Neuronal stem cell (in vitro differentiated cells): ENCODE data around the gene G3BP1.
"Not testable (repeated sequence)": the region's sequence is repeated elsewhere in the genome, so short reads cannot be mapped to it uniquely, and the experiment has no call there.

Experiments used
- DNase-seq: peaks from one replicate; pipeline ENCODE4 v3.0.0-alpha.2; 2013; ENCODE audit warnings: low spot score
- H2AFZ ChIP-seq: one replicate; pipeline ENCODE4 v1.6.1; 2013; ENCODE audit warnings: mild to moderate bottlenecking, low read length, inconsistent platforms
- H2AK5ac ChIP-seq: 2 replicates; pipeline ENCODE4 v1.6.1; 2013; ENCODE audit warnings: low read depth, mild to moderate bottlenecking, inconsistent platforms, low read length, moderate library complexity, mixed read lengths
- H2BK120ac ChIP-seq: 2 replicates; pipeline ENCODE4 v1.6.1; 2013; ENCODE audit warnings: low read depth, mild to moderate bottlenecking, inconsistent platforms, low read length, moderate library complexity, mixed read lengths
- H2BK12ac ChIP-seq: one replicate; pipeline ENCODE4 v1.6.1; 2013; ENCODE audit warnings: low read length, inconsistent platforms
- H2BK15ac ChIP-seq: 2 replicates; pipeline ENCODE4 v1.6.1; 2013; ENCODE audit warnings: mild to moderate bottlenecking, low read length, inconsistent platforms, mixed read lengths
- H2BK5ac ChIP-seq: one replicate; pipeline ENCODE4 v1.6.1; 2013; ENCODE audit warnings: inconsistent platforms, mild to moderate bottlenecking, low read length, moderate library complexity
- H3K14ac ChIP-seq: one replicate; pipeline ENCODE4 v1.6.1; 2013; ENCODE audit warnings: low read length, inconsistent platforms
- H3K18ac ChIP-seq: 2 replicates; pipeline ENCODE4 v1.6.1; 2013; ENCODE audit warnings: low read length, inconsistent platforms
- H3K23ac ChIP-seq: 2 replicates; pipeline ENCODE4 v1.6.1; 2013; ENCODE audit warnings: low read depth, mild to moderate bottlenecking, mixed read lengths, low read length, inconsistent platforms; ENCODE audit not compliant: poor library complexity
- H3K27ac ChIP-seq: replicated peaks from 3 replicates; pipeline ENCODE4 v1.5.1; 2013; ENCODE audit warnings: low read length, inconsistent platforms
- H3K27me3 ChIP-seq, 3 experiments: 2 replicates each; pipeline ENCODE4 v1.6.1; 2013; ENCODE audit warnings: low read length in 3 of 3, mild to moderate bottlenecking in 2 of 3, inconsistent platforms in 1 of 3, low read depth in 1 of 3, mixed read lengths in 1 of 3, moderate library complexity in 1 of 3; ENCODE audit not compliant: control insufficient read depth in 3 of 3, insufficient read depth in 3 of 3
- H3K36me3 ChIP-seq, 2 donors: replicated peaks in 1 of 2; 2 replicates each; pipeline ENCODE4 v1.6.1; 2013; ENCODE audit warnings: low read length in 2 of 2; ENCODE audit not compliant: control insufficient read depth in 2 of 2, insufficient read depth in 2 of 2
- H3K4ac ChIP-seq: 2 replicates; pipeline ENCODE4 v1.6.1; 2013; ENCODE audit warnings: inconsistent platforms, mild to moderate bottlenecking, low read length, moderate library complexity
- H3K4me1 ChIP-seq, 2 donors: 1 replicate in 1 of 2; 2 replicates in 1 of 2; pipeline ENCODE4 v1.6.1; 2013; ENCODE audit warnings: low read length in 2 of 2, low read depth in 1 of 2; ENCODE audit not compliant: control insufficient read depth in 2 of 2, insufficient read depth in 1 of 2
- H3K4me2 ChIP-seq: one replicate; pipeline ENCODE4 v1.6.1; 2013; ENCODE audit warnings: mild to moderate bottlenecking, low read length, inconsistent platforms; ENCODE audit not compliant: insufficient read depth, poor library complexity, severe bottlenecking
- H3K4me3 ChIP-seq, 2 donors: 2 replicates each; pipeline ENCODE4 v1.5.1; 2013; ENCODE audit warnings: low read length in 2 of 2, mild to moderate bottlenecking in 2 of 2, inconsistent platforms in 1 of 2, moderate library complexity in 1 of 2
- H3K79me1 ChIP-seq: one replicate; pipeline ENCODE4 v1.6.1; 2013; ENCODE audit warnings: low read depth, mild to moderate bottlenecking, inconsistent platforms, low read length, moderate library complexity
- H3K9ac ChIP-seq: one replicate; pipeline ENCODE4 v1.6.1; 2013; ENCODE audit warnings: mild to moderate bottlenecking, low read depth, low read length, inconsistent platforms; ENCODE audit not compliant: poor library complexity
- H3K9me3 ChIP-seq, 2 donors: replicated peaks in 1 of 2; 2 replicates each; pipeline versions ENCODE3 to v1.6.1; 2013; ENCODE audit warnings: low read length in 2 of 2, mild to moderate bottlenecking in 2 of 2, inconsistent platforms in 1 of 2, low read depth in 1 of 2, mixed read lengths in 1 of 2, moderate library complexity in 1 of 2; ENCODE audit not compliant: control insufficient read depth in 2 of 2, insufficient read depth in 1 of 2
- H4K8ac ChIP-seq: one replicate; pipeline ENCODE4 v1.6.1; 2013; ENCODE audit warnings: low read depth, mild to moderate bottlenecking, inconsistent platforms, low read length, moderate library complexity
- H4K91ac ChIP-seq: one replicate; pipeline ENCODE4 v1.6.1; 2013; ENCODE audit warnings: low read length, low read depth, mild to moderate bottlenecking, inconsistent platforms; ENCODE audit not compliant: poor library complexity
- WGBS, 2 donors: extraction: QIAGEN DNeasy Blood & Tissue Kit; methylation state at CpG; one replicate each; pipeline ENCODE4 v1.1.7; 2013; ENCODE audit warnings: missing lambda C conversion rate in 2 of 2, mixed read lengths in 1 of 2; ENCODE audit not compliant: insufficient read length in 2 of 2, insufficient replicate concordance in 1 of 2; ENCODE audit errors: extremely low coverage in 2 of 2; 5-methylcytosine and 5-hydroxymethylcytosine counted together

Gene G3BP1

DNA sequence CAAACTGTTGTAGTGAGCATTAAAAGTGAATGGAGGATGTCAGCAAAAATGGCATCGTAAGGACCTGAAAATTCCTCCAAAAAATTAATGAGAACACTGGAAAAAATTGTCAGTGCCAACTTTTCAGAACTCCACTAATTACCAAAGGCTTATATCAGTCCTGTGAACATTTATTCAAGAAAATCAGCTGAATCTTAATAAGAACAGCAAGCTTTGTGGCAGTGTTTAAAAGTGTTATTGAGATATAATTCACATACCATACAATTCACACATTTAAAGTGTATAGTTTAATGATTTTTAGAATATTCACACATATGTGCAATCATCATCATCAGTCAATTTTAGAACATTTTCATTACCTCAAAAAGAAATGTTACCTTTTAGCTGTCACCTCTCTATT is 57.6 kb downstream of the G3BP1 start:
- Histone ChIP-seq H4K8ac (no peak overlapping the region), H3K27me3 (no peaks in the 10 kb centered on the region), H2BK5ac (no peak overlapping the region), H2BK120ac (no peak overlapping the region), H3K18ac (no peak overlapping the region), H3K79me1 (no peaks in the 10 kb centered on the region), H3K4me3 (no peak overlapping the region), H3K9ac (no peak overlapping the region), H3K14ac (no peak overlapping the region), H3K9me3 (peaks cover 3 to 20% of the 10 kb centered on the region in 2 donors), H3K4ac (no peak overlapping the region), H3K36me3 (peaks cover 0 to 32% of the 10 kb centered on the region in 2 donors), H2AK5ac (no peak overlapping the region), H4K91ac (no peak overlapping the region), H3K4me1 (no peaks in the 10 kb centered on the region), H2BK15ac (no peak overlapping the region), H3K23ac (no peak overlapping the region), H2BK12ac (no peak overlapping the region), H2AFZ (no peak overlapping the region), H3K4me2 (no peak overlapping the region), H3K27ac (no peak overlapping the region)
- no CpG with 5 or more reads among the region's 1 CpG for WGBS, 2 donors
- DNase-seq, result no peak

- not testable (repeated sequence) for H3K4me3 ChIP-seq, H3K36me3 ChIP-seq, H2AK5ac ChIP-seq, DNase-seq, H3K9ac ChIP-seq, H2BK15ac ChIP-seq, H2BK120ac ChIP-seq, H4K8ac ChIP-seq, H3K14ac ChIP-seq, H3K27ac ChIP-seq, H4K91ac ChIP-seq, H3K27me3 ChIP-seq, H3K4ac ChIP-seq, H3K23ac ChIP-seq, H2BK12ac ChIP-seq, H2AFZ ChIP-seq, H2BK5ac ChIP-seq, H3K18ac ChIP-seq, H3K4me2 ChIP-seq, H3K79me1 ChIP-seq, H3K4me1 ChIP-seq
- peaks cover 3 to 20% of the 10 kb centered on the region in 2 donors for H3K9me3 ChIP-seq
- WGBS, 2 donors, result no CpG with 5 or more reads among the region's 4 CpGs
These were observed 61.1 kb downstream of the G3BP1 start for GRCh38 chr5:151832843-151833242.

GRCh38 chr5:151846765-151847164 is 75.0 kb downstream of the G3BP1 start:
- H3K4me3 ChIP-seq, result no peak overlapping the region
- H2BK15ac ChIP-seq, result no peak overlapping the region
- no peak overlapping the region for H3K14ac ChIP-seq

DNA sequence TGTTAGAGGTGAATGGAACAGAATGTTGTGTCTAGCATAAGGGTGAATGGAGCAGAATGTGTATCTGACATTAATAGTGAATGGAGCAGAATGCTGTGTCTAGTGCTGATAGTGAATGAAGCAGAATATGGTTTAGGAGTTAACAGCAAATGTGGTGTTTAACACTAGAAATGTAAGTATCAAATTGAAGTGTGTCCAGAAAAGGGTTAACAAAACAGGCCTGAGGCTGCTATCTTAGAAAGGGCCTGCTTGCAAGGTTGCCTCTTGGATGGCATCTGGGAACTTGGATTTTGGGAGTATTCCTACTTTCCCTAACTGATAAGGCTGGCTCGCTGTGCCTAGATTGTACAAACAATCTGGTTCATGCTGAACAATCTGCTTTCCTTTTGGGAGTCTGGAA is 76.1 kb downstream of the G3BP1 start:
- H2BK12ac ChIP-seq, result no peak overlapping the region
- H2AFZ ChIP-seq, result no peak overlapping the region
- no peaks in the 10 kb centered on the region for H3K4me1 ChIP-seq
- H3K4me2 ChIP-seq, result no peak overlapping the region
- H2BK15ac ChIP-seq, result no peak overlapping the region
- no peak overlapping the region for H4K8ac ChIP-seq
- WGBS, 2 donors, result no CpG with 5 or more reads among the region's 1 CpG
- no peak overlapping the region for H3K27ac ChIP-seq
- H3K9me3 ChIP-seq, result no peaks in the 10 kb centered on the region
- no peak overlapping the region for H2BK5ac ChIP-seq
- DNase-seq, result no peak
- H2BK120ac ChIP-seq, result no peak overlapping the region
- H3K36me3 ChIP-seq, result no peaks in the 10 kb centered on the region
- H3K79me1 ChIP-seq, result no peaks in the 10 kb centered on the region
- no peak overlapping the region for H3K4me3 ChIP-seq
- no peak overlapping the region for H2AK5ac ChIP-seq
- H3K27me3 ChIP-seq, result no peaks in the 10 kb centered on the region
- no peak overlapping the region for H3K9ac ChIP-seq
- H3K23ac ChIP-seq, result no peak overlapping the region
- no peak overlapping the region for H4K91ac ChIP-seq
- no peak overlapping the region for H3K4ac ChIP-seq
- H3K14ac ChIP-seq, result no peak overlapping the region
- no peak overlapping the region for H3K18ac ChIP-seq

More at GRCh38 chr5:151846765-151847164, 75.0 kb downstream of the G3BP1 start:
- Histone ChIP-seq H3K9ac (no peak overlapping the region), H3K27ac (no peak overlapping the region), H2BK120ac (no peak overlapping the region), H3K9me3 (no peaks in the 10 kb centered on the region), H2AK5ac (no peak overlapping the region), H3K4me1 (no peaks in the 10 kb centered on the region), H3K4ac (no peak overlapping the region), H2AFZ (no peak overlapping the region), H3K27me3 (no peaks in the 10 kb centered on the region), H4K91ac (no peak overlapping the region), H3K18ac (no peak overlapping the region), H2BK5ac (no peak overlapping the region), H3K79me1 (no peaks in the 10 kb centered on the region), H3K4me2 (no peak overlapping the region), H3K36me3 (no peaks in the 10 kb centered on the region), H2BK12ac (no peak overlapping the region), H3K23ac (no peak overlapping the region), H4K8ac (no peak overlapping the region)
- DNase-seq, result no peak
